GM19463 (cell line): ENCODE data around the gene SERPINB6.
"Not testable (repeated sequence)": the region's sequence is repeated elsewhere in the genome, so short reads cannot be mapped to it uniquely, and the experiment has no call there.

Experiments used
- ATAC-seq: cut with Tn5 transposase; IDR thresholded peaks from one replicate; pipeline ENCODE4 v1.9.1; 2021; ENCODE audit warnings: mild to moderate bottlenecking, moderate library complexity; ENCODE audit not compliant: unreplicated experiment

Gene SERPINB6

GRCh38 chr6:2917065-2917464 lies 54.3 kb downstream of the SERPINB6 start:
- no peak for ATAC-seq

GRCh38 chr6:2916158-2916925 lies 55.0 kb downstream of the SERPINB6 start:
- ATAC-seq, result no peak

GRCh38 chr6:2915150-2915549 lies 56.2 kb downstream of the SERPINB6 start:
- ATAC-seq, result no peak

- ATAC-seq, result no peak
These were observed 57.1 kb downstream of the SERPINB6 start for GRCh38 chr6:2914318-2914660.

- no peak for ATAC-seq
These were observed 57.6 kb downstream of the SERPINB6 start for GRCh38 chr6:2913621-2914317.

GRCh38 chr6:2911171-2911570 lies 60.2 kb downstream of the SERPINB6 start:
- ATAC-seq, result peak; percentile 50

- no peak for ATAC-seq
These were observed 61.6 kb downstream of the SERPINB6 start for GRCh38 chr6:2909718-2910117.

- not testable (repeated sequence) for ATAC-seq
These were observed 62.2 kb downstream of the SERPINB6 start for GRCh38 chr6:2909051-2909606.

- not testable (repeated sequence) for ATAC-seq
These were observed 62.9 kb downstream of the SERPINB6 start for GRCh38 chr6:2908516-2908915.

GRCh38 chr6:2903411-2904185 lies 67.8 kb downstream of the SERPINB6 start:
- ATAC-seq, result not testable (repeated sequence)

- not testable (repeated sequence) for ATAC-seq
These were observed 69.5 kb downstream of the SERPINB6 start for GRCh38 chr6:2901645-2902502.

- no peak for ATAC-seq
These were observed 70.3 kb downstream of the SERPINB6 start for GRCh38 chr6:2900821-2901644.

- no peak for ATAC-seq
These were observed 71.1 kb downstream of the SERPINB6 start for GRCh38 chr6:2900221-2900807.

- ATAC-seq, result no peak
These were observed 71.8 kb downstream of the SERPINB6 start for GRCh38 chr6:2899596-2899995.
